Measurements from ENCODE around the gene KAZN. TPM values are rescaled to one million over a fixed set of nuclear protein-coding genes. Genes with fewer than 3 reads are reported as not detected.

Gene KAZN
- total RNA-seq, 4 donors from 2014 or later, result 9.2 to 30.6 (median 21.2) TPM

- DNase-seq (ENCODE audit: low spot score), result no peak
- no peak for ATAC-seq (ENCODE audit: low FRiP score)
- no peak for TF ChIP-seq CTCF (IDR thresholded peaks at IDR 0.05)
These were observed 38.6 kb downstream of the KAZN start for GRCh38 chr1:14636897-14637632.

- ATAC-seq (ENCODE audit: low FRiP score), result no peak
- TF ChIP-seq CTCF (IDR thresholded peaks at IDR 0.05), result no peak
- DNase-seq (ENCODE audit: low spot score), result no peak
These were observed 41.0 kb downstream of the KAZN start for GRCh38 chr1:14639291-14640050.

DNA sequence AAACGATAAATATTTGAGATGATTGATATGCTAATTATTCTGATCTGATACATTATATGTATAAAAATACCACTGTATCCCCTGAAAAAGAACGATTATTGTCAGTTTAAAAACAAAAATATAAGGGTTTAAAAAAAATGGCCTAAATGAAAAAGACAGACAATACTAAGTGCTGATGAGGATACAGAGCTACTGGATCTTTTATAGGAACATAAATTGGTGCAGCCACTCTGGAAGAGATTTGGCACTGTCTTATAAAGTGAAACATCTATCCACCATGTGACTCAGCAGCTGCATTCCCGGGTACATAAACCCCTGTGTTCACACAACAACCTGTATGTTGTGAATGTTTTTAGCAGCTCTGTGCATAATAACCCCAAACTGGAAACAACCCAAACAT is 44.2 kb downstream of the KAZN start:
- DNase-seq (ENCODE audit: low spot score) (no peak), ATAC-seq (ENCODE audit: low FRiP score) (no peak)
- TF ChIP-seq CTCF (IDR thresholded peaks at IDR 0.05), result no peak

DNA sequence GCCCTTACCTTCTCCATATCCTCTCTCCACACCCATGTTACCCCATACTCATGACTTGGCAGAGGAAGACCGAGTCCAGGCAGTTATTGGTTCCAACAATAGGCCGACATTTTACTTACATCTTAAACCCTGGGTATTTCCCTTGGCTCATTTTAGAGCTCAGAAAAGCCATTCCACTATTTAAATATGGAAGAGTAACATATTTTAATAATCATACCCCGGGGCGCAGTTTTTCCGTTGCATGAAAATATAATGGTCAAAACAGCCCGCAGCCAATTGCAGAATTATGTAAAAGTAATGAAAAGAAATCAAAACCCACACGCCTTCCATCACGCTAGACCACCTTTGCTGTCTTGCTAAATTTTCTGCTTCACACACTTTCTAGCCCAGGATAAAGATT is 48.5 kb downstream of the KAZN start:
- TF ChIP-seq CTCF (IDR thresholded peaks at IDR 0.05), result no peak
- DNase-seq (ENCODE audit: low spot score) (no peak), ATAC-seq (ENCODE audit: low FRiP score) (no peak)

GRCh38 chr1:14647777-14648176 is 49.3 kb downstream of the KAZN start:
- ATAC-seq (ENCODE audit: low FRiP score), result no peak
- TF ChIP-seq CTCF (IDR thresholded peaks at IDR 0.05), result no peak

DNA sequence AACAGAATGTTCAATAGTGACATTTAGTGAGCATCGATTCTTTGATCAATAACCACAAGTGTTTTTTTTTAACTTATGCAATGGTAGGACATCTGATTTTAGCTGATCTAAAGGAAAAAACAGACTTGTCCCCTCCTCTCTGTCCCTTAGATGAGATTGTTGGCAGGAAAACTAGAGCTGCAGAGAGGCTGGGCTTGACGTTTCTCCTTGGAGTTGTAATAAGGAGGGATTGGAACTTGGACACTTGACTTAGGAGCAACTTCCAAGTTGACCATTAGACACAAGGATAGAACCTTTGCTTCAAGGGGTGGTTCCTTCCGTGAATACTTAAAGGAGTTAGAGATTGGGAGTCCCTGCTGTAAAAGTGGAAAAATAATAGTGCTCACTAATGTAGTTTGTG is 49.9 kb downstream of the KAZN start:
- ATAC-seq (ENCODE audit: low FRiP score) (no peak), DNase-seq (ENCODE audit: low spot score) (no peak)
- TF ChIP-seq CTCF (IDR thresholded peaks at IDR 0.05), result no peak

More at GRCh38 chr1:14647777-14648176, 49.3 kb downstream of the KAZN start:
- no peak for DNase-seq (ENCODE audit: low spot score)

Data from omental fat pad (tissue), 4 donors.